B cell (primary cell): ENCODE results near the gene GGTLC1.

Source experiments
- EZH2 ChIP-seq: IDR thresholded peaks from 2 replicates; pipeline ENCODE4 v1.6.1; 2012; ENCODE audit warnings: borderline replicate concordance, low read depth, mild to moderate bottlenecking, moderate library complexity, low read length; ENCODE audit not compliant: insufficient read depth, poor library complexity, severe bottlenecking
- TF ChIP-seq, protein P1 (sequence below): fragments of 200-600 bp; IDR thresholded peaks from one replicate; pipeline ENCODE4 v1.8.0; 2022; ENCODE audit warnings: antibody characterized with exemption, mild to moderate bottlenecking

GRCh38 chr20:23971310-23971709, 17.3 kb downstream of the GGTLC1 start:
- TF ChIP-seq, protein P1, sequence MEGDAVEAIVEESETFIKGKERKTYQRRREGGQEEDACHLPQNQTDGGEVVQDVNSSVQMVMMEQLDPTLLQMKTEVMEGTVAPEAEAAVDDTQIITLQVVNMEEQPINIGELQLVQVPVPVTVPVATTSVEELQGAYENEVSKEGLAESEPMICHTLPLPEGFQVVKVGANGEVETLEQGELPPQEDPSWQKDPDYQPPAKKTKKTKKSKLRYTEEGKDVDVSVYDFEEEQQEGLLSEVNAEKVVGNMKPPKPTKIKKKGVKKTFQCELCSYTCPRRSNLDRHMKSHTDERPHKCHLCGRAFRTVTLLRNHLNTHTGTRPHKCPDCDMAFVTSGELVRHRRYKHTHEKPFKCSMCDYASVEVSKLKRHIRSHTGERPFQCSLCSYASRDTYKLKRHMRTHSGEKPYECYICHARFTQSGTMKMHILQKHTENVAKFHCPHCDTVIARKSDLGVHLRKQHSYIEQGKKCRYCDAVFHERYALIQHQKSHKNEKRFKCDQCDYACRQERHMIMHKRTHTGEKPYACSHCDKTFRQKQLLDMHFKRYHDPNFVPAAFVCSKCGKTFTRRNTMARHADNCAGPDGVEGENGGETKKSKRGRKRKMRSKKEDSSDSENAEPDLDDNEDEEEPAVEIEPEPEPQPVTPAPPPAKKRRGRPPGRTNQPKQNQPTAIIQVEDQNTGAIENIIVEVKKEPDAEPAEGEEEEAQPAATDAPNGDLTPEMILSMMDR: no peak
- TF ChIP-seq EZH2: no peak
